ENCODE measurements around the gene TBCD.

GRCh38 chr17:82815790-82816305, 64.0 kb downstream of the TBCD start:
- TF ChIP-seq CTCF (IDR thresholded peaks at IDR 0.05; ENCODE audit: insufficient read depth, low read length, poor library complexity, severe bottlenecking) (no peak), EZH2phosphoT487 (conservative IDR thresholded peaks at IDR 0.05; ENCODE audit: low read length) (no peak)
